GM21423 (cell line): Measurements from ENCODE around the gene BTBD9.

ENCODE experiments used
- ATAC-seq: cut with Tn5 transposase; IDR thresholded peaks from one replicate; pipeline ENCODE4 v1.9.1; 2021; ENCODE audit warnings: mild to moderate bottlenecking, moderate library complexity; ENCODE audit not compliant: unreplicated experiment

Gene BTBD9

DNA sequence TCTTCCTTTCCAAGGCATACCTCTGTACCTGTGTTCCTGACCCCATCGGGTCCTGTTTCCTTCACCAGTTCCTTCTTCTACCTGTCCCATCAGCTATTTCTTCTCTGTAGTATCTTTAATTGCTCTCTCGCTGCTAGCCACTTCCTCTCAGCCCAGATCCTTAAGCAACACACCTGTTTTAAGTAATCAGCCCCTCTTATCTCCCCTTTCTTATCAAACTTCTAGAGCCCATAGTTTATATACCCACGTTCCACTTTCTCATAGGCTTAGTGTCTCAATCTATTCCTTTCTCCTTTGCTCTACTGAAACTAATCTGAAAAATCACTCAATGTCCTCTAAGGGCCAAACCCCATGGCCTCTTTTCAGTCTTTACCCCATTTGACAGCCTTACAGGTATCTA, 239.6 kb downstream of the BTBD9 start:
- no peak for ATAC-seq

DNA sequence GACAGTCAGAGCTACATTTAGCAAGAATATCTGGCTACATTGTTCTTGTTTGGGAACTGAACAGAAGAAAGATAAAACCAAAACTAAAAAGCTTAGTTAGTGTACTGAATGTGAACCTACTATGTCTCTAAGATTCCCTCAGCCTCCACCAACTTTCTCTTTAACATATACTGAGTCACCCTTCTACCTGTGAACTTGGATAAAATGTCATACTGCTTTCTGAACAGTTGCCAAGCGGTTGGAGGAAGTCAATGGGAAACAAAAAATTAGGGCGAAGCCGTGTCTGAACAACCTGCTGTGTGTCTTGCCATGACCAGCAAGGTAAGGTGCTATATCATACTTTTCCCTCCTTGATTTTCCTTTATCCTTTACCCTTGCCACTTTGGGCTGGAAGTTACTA, 243.5 kb downstream of the BTBD9 start:
- no peak for ATAC-seq

- ATAC-seq: no peak
Measured at GRCh38 chr6:38393986-38394385, 245.7 kb downstream of the BTBD9 start.

- ATAC-seq: no peak
Measured at GRCh38 chr6:38391626-38392579, 247.8 kb downstream of the BTBD9 start.

GRCh38 chr6:38391206-38391605, 248.5 kb downstream of the BTBD9 start:
- ATAC-seq: no peak

DNA sequence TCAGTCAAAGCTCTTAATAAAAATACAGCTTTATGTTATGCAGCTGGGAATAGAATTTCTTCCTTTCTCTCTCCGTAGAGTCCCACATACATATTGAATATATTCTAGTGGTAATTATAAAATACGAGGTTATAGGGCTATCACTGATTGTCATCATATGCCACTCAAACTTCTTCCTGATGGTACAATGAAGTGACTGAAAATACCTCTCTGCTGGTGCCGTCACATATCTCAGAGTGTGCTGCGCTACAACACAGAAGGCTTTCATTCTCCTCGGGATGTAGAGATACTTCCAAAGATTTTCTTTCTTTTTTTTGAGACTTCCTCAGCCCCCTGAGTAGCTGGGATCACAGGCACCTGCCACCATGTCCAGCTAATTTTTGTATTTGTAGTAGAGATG, 249.9 kb downstream of the BTBD9 start:
- no peak for ATAC-seq

DNA sequence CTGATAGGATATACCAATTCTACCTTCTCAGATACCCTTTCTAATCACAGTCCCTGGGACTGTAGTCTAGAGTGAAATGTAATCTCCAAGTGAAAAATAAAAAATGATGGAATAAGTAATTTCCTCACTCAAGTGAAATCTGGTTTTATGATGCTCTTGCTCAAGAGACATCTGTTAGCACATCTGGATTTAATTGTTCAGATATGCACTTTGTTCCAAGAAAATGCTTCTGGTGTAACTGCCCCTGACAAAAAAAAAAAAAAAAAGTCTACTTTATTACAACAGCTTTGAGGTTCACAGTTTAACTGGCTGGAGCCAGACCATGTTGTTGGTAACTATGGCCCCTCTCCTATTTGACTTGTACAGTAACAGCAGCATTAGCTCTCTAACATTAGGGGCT, 251.8 kb downstream of the BTBD9 start:
- ATAC-seq: no peak

DNA sequence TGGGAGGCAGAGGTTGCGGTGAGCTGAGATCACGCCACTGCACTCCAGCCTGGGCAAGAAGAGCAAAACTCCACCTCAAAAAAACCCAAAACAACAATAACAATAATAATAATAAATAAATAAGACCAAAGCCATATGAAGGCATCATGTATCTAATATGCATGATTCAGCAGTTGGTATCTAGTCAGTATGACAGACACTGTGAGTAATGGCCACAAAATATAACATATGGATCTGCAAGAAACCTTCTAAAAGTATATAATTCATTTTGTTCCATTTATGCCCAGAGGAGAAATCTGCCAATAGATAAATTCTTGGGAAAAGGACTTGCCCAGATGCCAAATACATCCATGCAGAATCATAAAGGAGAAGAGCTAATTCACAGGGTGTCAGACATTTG, 252.3 kb downstream of the BTBD9 start:
- ATAC-seq: no peak

DNA sequence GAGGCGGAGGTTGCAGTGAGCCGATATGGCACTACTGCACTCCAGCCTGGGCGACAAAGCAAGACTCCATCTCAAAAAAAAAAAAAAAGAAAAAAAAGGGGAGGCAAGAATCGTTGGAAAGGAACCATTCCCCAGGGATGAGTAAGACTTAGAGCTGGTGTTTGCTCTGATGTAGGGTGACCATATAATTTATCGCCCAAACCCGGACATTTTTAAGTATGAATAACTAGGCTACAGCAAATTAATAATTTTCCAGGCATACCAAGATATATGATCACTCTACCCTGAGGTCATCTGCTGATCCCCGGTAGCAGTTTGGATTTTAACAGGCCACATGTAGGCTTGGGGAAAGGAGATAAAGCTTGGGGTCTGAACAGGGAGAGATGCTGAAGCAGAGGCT, 260.9 kb downstream of the BTBD9 start:
- ATAC-seq: no peak

- ATAC-seq: no peak
Measured at GRCh38 chr6:38375937-38376336, 263.8 kb downstream of the BTBD9 start.

DNA sequence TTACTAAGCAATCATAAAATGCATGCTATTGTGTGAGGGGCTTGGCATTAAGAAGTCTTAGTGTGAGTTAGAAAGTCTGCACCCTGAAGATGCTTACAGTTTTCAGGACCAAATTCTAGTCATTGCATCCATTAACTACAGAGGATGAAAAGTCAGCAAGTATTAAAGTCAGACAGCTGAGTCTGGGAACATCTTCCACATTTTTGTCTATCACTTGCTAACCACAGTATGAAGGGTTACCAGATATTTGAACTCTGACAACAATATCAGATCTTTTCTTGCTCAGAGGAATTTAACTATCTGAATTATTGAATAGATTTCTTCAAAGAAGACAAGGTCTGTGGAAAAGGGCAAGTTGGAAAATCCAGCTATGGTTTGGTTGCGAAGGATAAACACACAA, 264.4 kb downstream of the BTBD9 start:
- ATAC-seq: no peak

DNA sequence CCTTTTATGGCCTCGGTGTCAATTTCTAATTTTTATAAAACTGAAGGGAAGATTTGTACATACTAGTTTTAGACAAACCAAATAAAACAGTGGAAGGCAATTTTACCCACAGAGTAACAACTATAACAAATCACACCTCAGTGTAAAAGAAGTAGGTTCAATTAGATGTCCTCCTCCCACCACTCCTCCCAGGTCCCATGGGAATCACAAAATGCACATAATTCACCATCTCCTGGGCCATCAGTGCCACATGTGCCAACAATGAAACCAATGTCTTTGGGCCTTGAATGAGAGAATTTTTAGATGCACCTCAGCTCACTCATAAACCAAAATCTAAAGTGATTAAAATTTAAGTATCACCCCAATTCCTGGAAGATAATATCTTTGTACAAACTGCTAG, 267.8 kb downstream of the BTBD9 start:
- ATAC-seq: no peak

GRCh38 chr6:38370653-38371601, 268.8 kb downstream of the BTBD9 start:
- ATAC-seq: no peak

DNA sequence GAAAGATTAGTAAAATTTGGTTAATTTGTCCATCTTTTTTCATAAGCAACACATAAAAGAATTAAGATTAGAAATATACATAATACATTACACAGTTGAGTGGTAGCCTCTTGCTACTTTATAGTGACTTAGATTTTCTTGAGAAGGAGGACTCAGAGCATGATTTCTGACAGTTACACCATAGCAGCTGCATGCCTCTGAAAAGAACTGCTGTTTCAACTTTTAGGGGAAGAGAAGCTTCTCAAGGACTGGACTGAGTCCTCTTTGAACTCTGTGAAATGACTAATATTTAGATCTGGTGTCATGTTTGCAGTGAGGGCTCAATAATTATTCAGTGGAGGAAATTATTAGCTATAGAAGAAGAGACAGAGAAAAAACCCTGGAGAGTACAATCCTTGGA, 272.5 kb downstream of the BTBD9 start:
- ATAC-seq: no peak

DNA sequence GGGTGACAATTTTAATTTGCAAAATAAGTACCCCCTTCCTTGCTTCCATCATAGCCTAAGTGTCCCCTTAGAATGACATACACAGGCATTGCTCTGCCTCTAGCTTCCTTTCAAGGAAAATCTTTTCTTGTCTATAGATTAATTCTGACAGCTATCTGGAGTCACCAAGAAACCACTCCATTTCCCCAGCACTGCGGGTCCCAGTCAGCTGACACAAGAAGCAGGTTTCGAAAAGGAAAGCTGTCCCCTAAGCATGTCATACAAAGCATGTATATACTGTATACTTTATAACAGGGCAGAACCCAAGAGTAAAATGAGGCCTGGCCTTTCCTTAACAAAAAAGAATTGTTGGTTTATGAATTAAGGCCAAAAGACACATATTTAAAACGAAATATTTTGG, 273.5 kb downstream of the BTBD9 start:
- ATAC-seq: no peak

DNA sequence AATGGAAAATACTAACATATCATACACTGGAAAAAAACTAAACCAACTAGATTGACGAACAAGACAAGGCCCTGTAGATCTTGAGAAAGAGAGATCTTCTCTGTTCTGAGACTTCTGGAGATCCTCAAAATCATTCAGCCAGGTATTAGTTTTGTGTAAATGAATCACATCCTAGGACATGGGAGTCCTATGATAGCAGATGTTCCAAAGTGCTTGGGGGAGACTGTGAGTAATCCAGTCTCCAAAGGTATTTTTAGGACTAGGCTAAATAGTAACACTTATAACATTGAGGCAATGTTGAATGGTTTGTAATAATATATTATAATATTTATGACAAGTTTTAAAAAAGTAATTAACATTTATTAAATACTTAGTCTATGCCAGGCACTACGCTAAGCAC, 275.0 kb downstream of the BTBD9 start:
- no peak for ATAC-seq

GRCh38 chr6:38364127-38364526, 275.6 kb downstream of the BTBD9 start:
- no peak for ATAC-seq

- no peak for ATAC-seq
Measured at GRCh38 chr6:38355519-38355918, 284.2 kb downstream of the BTBD9 start.

DNA sequence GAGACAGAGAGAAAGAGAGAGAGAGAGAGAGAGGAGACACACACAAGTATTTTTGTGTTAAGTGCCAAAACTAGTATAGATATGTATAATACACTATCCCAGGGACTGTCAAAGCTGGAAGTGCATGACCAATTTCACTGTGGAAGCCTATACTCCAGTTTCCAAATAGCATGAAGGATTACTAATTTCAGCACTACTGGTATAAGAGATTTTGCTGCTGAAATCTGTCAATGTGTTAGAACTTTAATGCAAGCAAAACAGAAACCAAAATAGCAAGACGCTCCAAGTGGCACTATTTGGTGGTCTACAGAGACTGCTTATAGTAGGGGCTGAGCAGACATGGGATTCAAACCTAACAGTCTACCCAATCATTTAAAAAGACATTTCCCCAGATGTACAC, 284.8 kb downstream of the BTBD9 start:
- no peak for ATAC-seq

DNA sequence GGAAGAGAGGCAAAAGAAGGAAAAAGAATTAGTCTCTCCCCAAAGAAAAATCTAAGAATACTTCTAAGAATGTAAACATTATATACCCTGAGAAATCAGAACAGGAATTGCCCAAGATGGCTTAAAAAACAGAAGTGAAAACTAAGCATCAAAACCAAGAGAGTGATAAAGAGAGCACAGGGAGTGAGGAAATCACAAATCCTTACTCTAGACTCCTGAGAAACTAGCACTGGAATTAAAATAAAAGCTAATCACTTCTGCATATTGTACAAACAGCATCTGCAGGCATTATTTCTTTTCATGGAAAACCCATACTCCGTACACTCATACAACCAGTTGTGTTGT, 285.7 kb downstream of the BTBD9 start:
- ATAC-seq: no peak

DNA sequence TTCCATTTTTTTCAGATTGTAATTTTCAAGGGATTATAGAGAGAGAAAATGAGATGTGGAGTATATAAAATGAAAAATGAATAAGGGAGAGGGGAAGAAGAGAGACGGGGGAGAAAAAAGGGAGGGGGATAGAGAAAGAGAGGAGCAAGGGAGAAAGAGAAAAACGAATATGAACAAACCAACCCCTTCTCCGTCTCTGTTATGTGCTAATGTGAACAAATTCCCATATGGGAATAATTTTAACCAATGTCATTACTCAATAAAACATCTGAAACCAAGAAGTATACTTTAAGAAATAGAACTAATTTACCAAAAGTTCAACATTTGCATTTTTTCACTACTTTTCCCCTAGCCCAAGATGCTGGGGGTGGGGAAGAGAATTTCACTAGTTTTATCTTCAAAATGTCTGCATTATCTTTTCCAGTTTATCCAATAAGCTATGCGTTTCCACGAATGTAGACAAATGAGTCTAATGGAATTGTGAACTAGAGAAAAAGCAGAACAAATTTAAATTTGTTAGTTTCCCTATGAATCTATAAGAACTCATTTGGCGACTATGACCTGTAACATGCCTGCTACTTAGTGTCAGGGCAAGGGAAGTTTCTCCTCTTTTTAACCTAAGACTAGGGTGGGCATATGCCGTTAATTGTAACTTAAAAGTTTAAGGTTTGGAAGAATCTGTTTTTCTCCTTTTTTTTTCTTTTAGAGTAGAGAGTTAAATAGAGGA, 286.3 kb downstream of the BTBD9 start:
- no peak for ATAC-seq
